ENCODE data around the gene GPR135. TPM values are rescaled to one million over a fixed set of nuclear protein-coding genes. Genes with fewer than 3 reads are reported as not detected.

GPR135 gene
- total and polyA plus RNA-seq, 10 of the 15 experiments (the other 5 are each of a cell fraction or from before 2014, with no cell fraction given): 0.11 to 1.1 (median 0.86) TPM

GRCh38 chr14:59510001-59510400, 44.8 kb upstream of the GPR135 start:
- Histone ChIP-seq H3K27me3 (replicated peaks in 1 of 2; ENCODE audit: control insufficient read depth in 2 of 2, insufficient read depth in 2 of 2, low read length in 1 of 2) (no peaks in the 10 kb centered on the region), H3K4me1 (ENCODE audit: control insufficient read depth, insufficient read depth, low read length) (no peaks in the 10 kb centered on the region), H3K4me2 (ENCODE audit: control insufficient read depth, insufficient read depth) (no peak overlapping the region), H3K9ac (ENCODE audit: control insufficient read depth, insufficient read depth, low read length) (no peak overlapping the region), H2AFZ (ENCODE audit: control insufficient read depth, low read depth, low read length) (no peak overlapping the region), H3K36me3 (ENCODE audit: control insufficient read depth in 2 of 2, insufficient read depth in 2 of 2, low read length in 1 of 2) (no peaks in the 10 kb centered on the region), H3K9me3 (replicated peaks; ENCODE audit: control insufficient read depth, insufficient read depth, low read length) (no peaks in the 10 kb centered on the region), H4K20me1 (ENCODE audit: control insufficient read depth, insufficient read depth) (no peaks in the 10 kb centered on the region), H3K4me3 (no peak overlapping the region), H3K79me2 (ENCODE audit: control insufficient read depth, insufficient read depth, low read length) (no peaks in the 10 kb centered on the region), H3K27ac (ENCODE audit: control insufficient read depth, insufficient read depth) (no peak overlapping the region)
- no TSS peak for BruUV-seq (replicated peaks)
- POLR2A ChIA-PET: no interaction called here
- no peak for FAIRE-seq
- in situ Hi-C loops (cut with MboI): no loop called here
- CTCF ChIA-PET: interaction anchor here (1.2 to 12.6 kb wide), 4 partner anchors 52 to 67 kb away, joined by 3 to 147 read pairs (median 4); partner anchors contain the start of gene CCDC175
- SMC1A ChIA-PET (ENCODE audit: uncharacterized antibody, unreplicated experiment): interaction anchor here (0.7 to 1.3 kb wide), 4 partner anchors 9 to 67 kb away, joined by 3 to 6 read pairs (median 4); partner anchors contain the start of gene CCDC175
- no peak for DNase-seq (ENCODE audit: low read depth, low spot score)
- 20% methylated on average over 2 of the region's 2 CpGs for WGBS (ENCODE audit: insufficient coverage, insufficient replicate concordance, low lambda C conversion rate, missing lambda C conversion rate)
- RAD21 ChIA-PET (ENCODE audit: unreplicated experiment): interaction anchor here (2.4 kb wide), 1 partner anchor 67 kb away, joined by 13 read pairs; the partner anchor contains the start of gene CCDC175
- intact Hi-C loops (cut with micrococcal nuclease; ENCODE audit: unreplicated experiment): no loop called here
- no peak for ATAC-seq
- TF ChIP-seq TCF7 (IDR thresholded peaks at IDR 0.05; ENCODE audit: borderline replicate concordance): no peak
- no peak for TF ChIP-seq MLLT1 (IDR thresholded peaks at IDR 0.05)
- TF ChIP-seq TAF1 (IDR thresholded peaks at IDR 0.05; ENCODE audit: borderline replicate concordance, low read depth, low read length): no peak
- TF ChIP-seq TBL1XR1 (IDR thresholded peaks at IDR 0.05; ENCODE audit: low read depth, low read length): no peak
- TF ChIP-seq GATAD2B (conservative IDR thresholded peaks at IDR 0.05; ENCODE audit: low read depth): no peak
- no peak for TF ChIP-seq IKZF1 (conservative IDR thresholded peaks at IDR 0.05)
- no peak for TF ChIP-seq CBX3 (IDR thresholded peaks at IDR 0.05; ENCODE audit: borderline replicate concordance, low read depth)
- TF ChIP-seq SRF (IDR thresholded peaks at IDR 0.05; ENCODE audit: low read depth in 2 of 2, low read length in 2 of 2): no peak
- no peak for TF ChIP-seq ESRRA (IDR thresholded peaks at IDR 0.05; ENCODE audit: low read length)
- TF ChIP-seq RB1 (IDR thresholded peaks at IDR 0.05; ENCODE audit: borderline replicate concordance): no peak
- no peak for TF ChIP-seq USF1 (IDR thresholded peaks at IDR 0.05; ENCODE audit: borderline replicate concordance, extremely low read length, insufficient read depth, low read depth, low read length)

Data from GM12878 (cell line).